Activated naive CD8-positive, alpha-beta T cell treated with anti-CD3 and anti-CD28 coated beads, Interleukin-2, amount 50 U/mL, for 16 hours (primary cell): ENCODE measurements around the gene CELSR1.

Experiments used
- DNase-seq: peaks from one replicate; pipeline ENCODE4 v3.0.0-alpha.2; 2020; ENCODE audit warnings: low read depth, low spot score

Gene CELSR1, protein sequence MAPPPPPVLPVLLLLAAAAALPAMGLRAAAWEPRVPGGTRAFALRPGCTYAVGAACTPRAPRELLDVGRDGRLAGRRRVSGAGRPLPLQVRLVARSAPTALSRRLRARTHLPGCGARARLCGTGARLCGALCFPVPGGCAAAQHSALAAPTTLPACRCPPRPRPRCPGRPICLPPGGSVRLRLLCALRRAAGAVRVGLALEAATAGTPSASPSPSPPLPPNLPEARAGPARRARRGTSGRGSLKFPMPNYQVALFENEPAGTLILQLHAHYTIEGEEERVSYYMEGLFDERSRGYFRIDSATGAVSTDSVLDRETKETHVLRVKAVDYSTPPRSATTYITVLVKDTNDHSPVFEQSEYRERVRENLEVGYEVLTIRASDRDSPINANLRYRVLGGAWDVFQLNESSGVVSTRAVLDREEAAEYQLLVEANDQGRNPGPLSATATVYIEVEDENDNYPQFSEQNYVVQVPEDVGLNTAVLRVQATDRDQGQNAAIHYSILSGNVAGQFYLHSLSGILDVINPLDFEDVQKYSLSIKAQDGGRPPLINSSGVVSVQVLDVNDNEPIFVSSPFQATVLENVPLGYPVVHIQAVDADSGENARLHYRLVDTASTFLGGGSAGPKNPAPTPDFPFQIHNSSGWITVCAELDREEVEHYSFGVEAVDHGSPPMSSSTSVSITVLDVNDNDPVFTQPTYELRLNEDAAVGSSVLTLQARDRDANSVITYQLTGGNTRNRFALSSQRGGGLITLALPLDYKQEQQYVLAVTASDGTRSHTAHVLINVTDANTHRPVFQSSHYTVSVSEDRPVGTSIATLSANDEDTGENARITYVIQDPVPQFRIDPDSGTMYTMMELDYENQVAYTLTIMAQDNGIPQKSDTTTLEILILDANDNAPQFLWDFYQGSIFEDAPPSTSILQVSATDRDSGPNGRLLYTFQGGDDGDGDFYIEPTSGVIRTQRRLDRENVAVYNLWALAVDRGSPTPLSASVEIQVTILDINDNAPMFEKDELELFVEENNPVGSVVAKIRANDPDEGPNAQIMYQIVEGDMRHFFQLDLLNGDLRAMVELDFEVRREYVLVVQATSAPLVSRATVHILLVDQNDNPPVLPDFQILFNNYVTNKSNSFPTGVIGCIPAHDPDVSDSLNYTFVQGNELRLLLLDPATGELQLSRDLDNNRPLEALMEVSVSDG (N-terminal part only)

DNA sequence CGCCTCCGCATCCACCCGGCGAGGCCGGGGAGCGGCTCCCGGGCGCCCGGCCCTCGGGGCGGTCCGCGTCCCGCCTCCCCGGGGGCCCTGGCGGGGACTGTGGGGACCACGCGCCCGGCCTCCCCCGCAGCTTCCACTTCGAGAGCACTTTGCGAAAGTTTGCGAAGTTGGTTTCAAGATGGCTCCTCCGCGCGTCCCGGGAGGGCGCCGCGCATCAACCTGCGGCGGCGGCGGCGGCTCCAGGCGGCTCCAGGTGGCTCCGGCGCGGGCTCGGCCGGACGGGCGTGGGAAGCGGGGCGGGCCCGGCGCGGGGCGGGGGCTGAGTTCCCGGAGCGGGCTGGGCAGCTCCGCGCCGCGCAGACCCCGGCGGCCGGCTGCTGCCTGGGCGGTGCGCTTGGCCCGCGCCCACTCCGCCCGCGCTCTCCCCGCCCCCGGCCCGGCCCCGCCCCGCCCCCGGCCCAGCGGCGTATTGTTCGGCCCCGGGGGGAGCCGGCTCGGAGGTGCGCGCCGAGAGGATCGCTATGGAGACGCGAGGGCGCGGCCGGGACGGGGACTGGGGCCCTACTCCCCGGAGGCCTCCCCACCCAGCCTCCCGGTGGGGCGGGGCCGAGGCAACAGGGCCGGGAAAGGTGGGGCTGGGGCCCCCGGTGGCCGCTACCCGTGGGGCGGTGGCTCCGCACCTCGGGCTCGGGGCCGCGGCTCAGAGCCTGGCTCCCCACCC, at the start of gene CELSR1:
CELSR1 (minus strand) TSS at position 396 of the 721 bp plus-strand sequence. CDS start 450 bp downstream, outside the sequence.
- no peak for DNase-seq

DNA sequence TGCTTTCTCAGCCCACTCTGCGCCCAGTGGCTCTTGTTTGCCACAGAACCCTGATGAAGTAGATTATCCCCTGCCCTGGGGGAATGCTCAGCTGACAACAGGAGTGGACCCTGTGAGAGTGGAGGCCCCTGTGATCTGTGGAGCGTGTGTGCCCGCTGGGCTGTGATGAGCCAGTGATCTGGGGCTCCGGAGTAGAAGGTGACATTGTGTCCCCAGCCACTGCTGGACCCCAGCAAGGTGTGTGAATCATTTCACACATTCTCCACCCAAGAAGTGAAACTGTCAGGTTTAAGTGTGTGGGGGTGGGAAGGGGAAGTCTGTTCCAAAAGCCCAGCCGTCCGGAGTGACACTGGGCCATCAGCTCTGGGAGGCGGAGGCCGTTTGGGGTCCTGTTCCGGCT, 49.6 kb upstream of the CELSR1 start:
- no peak for DNase-seq

DNA sequence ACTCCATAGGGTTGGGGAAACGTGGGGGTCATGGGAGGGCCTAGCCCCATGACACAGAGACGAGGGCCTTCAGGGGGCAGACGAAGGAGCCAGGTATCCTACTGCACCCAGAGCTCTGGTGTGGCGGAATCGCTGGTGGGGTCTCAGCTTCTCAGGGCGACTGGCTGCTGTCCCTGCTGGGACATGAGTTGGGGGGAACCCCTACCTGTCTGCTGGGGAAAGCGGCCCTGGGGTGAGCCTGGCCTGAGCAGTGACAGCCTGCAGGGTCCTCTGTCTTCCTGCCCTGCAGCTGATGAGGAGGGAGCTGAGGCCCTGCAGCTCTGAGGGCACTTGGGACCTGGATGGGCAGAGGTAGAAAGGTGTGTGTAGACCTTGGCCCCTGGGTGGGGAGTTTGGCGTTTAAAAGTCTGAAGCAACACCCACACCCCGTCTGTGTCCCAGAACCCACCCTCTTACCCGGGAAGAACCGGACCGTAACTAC, 49.2 kb upstream of the CELSR1 start:
- no peak for DNase-seq

DNA sequence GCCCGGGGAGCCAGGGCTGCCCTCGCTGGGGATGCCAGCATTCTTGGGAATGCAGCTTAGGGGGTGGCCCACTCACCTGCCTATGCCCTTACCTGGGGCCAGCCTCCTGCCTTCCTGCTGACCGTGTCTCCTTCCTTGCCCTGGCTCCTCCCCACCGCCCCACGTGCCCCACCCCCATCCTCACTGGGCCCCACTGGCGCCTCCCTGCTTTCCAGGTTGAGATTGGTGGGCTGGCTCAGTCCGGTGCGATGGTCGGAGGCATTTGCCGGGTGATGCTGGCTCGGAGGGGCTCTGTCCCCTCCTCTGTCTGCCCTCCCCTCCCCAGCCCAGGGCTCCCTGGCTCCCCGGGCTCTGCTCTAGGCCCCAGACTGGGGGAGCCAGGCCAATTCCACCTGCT, 48.7 kb upstream of the CELSR1 start:
- DNase-seq = no peak

DNA sequence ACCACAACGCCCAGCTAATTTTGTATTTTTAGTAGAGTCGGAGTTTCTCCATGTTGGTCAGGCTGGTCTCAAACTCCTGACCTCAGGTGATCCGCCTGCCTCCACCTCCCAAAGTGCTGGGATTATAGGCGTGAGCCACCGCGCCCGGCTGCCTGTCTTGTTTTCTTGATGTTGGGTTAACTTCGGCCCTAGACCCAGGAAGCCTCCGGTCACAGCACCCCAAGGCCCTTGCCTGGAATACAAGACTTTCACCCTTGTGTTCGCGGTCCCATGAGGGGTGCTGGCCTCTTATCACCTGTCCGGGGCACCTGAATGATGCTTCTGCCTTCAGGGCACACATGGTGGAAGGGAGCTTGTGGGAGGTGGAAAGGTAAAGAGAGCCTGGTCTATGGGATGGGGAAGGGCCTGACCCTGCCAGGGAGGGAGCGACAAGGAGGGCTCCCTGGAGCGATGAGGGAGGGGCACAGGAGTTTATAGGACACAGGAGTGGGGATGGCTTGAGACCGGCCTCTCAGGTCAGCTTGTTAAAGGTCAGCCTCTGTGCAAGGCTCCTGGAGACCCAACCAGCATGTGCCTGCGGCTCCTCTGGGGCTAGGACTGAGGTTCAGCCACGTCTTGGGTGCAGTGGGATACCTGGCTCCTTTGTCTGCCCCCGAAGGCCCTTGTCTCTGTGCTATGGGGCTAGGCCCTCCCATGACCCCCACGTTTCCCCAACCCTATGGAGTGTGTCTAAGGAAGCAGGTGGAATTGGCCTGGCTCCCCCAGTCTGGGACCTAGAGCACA, 48.1 kb upstream of the CELSR1 start:
- DNase-seq = no peak

DNA sequence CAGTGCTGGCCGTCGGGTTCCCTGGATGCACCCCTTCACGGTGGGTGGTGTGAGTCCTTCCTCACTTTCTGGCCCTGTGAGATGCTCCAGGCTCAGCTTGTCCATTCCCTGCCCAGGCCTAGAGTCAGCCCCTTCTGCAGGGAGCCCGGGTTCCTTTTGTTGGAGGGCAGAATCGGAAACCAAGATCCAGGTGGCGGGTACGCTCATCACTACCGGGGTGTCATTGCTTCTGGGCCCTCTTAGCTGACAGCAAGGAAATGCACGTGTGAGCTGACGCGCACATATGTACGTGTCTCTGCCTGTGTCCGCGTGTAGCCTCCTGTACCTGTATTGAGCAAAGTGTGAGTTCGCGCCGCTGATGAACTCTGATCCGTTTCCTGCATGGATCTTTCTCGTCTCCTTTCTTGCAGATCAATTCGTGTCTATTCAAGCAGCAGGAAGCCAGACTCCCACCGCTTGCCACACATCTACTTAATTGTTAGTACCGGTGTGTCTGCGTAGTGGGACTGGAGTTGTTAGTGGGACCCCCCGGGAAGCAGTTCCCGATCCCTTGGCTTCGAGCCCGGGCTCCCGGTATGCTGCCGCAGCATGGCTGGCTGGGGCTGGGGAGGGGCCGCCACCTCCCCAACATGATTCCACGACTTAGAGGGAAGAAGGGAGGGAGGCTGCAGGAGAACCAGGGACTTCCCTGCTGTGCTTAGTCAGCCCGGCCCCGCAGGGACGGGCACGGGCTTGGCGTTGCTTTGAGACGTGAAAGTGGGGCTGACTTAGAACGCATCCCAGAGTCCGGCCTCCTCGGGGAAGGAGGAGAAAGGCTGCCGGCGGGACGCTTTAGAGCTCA, 46.9 kb upstream of the CELSR1 start:
- no peak for DNase-seq

DNA sequence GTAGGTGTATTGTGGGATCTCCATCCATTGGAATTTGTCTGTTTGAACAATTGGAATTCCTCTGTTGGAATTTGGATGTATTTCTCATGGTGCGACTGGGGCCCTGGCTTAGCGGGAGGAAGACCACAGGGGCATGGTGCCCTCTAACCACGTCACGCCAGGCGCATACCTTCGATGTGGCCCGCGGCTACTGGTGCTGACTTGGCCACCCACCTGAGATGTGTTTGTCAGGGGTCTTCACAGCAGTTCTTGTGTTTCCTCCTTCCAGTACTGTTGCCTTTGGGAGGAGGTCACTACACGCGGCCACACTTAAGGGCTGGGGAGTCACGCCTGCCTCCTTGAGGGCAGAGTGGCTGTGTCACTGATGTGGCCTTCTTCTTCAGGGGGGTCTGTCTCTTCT, 46.2 kb upstream of the CELSR1 start:
- DNase-seq = no peak

DNA sequence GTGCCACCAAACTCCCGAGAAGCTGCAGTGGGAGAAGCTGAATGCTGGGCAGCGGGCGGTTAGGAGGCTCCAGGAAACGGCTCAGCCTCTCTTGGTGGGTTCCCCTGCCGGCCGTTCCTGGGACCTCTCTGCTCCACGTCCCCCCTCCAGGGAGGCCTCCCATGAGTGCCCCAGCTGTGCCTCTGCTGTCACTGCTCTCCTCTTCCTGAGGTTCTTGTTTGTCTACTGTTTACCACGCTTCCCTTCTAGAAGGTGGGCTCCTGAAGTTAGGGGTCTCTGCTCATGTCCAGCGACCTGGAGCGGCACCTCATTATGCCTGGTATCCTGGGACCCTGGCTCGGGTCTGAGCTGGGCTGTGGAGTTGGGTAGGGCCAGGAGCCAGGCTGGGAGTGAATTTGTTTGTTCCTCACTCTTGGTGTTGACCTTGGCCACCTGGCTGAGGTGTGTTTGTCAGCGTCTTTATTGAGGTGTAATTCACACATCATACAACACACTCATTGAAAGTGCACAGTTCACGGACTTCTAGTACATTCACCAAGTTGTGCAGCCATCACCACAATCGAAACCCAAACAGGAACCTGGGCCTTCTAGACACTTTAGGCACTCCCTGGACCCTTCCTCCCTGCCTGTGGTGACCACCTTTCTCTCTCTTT, 45.0 kb upstream of the CELSR1 start:
- no peak for DNase-seq

DNA sequence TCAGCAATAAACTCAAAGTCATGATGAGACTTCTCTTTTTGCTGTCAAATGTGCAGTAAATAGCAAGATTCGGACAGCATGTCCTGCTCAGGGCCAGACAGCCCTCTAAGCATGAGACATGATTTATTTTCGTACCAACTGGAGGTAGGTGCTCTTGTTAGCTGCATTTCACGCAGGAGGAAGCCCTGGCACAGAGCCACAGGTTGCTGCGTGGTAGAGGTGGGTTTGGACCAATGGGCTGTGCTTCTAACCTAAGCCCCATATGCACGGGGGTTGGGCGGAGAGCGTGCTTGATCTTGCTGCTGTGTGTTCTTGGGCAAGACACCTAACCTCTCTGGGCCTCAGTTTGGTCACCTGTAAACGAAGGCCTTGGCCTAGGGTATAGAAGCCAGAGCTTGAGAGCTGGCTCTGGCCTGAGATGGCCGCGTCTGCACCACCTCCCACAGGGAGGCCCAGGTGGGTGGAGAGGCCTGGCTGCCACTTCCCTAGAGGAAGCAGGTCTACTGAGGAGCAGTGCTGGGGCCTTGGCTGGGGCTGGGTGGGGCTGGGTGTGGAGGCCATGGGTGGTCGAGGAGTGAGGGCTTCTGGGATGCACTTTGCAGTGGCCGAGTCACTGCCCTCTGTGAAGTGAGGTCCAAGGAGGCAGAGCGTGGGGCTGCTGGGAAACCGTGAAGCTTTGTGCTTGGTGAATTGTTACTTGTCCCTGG, 44.3 kb upstream of the CELSR1 start:
- DNase-seq = no peak

DNA sequence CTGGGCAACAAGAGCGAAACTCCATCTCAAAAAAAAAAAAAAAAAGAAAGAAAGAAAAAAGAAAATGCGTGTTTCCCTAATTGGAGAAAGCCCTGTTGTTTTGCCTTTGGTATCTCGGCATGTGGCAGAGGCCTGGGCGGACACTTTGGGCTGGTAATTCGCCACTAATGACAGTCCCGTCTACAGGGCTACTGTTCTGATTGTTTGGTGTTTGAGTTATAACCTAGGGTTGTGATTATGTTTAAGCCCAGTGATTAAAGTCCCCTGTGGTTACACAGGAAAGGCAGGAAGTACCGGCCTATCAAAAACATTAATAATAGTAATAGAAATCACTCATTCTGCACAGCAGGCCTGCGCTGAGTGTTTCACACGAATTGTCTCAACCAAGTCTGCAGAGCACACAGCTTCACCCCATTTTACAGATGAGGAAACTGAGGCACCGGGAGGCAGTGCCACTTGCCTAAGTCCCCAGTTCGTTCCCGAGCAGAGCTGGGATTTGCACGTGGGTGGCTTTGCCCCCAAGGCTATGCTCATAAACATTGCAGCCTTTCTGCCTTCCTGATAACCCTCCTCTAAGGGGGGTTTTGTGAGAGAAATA, 43.6 kb upstream of the CELSR1 start:
- DNase-seq = no peak

DNA sequence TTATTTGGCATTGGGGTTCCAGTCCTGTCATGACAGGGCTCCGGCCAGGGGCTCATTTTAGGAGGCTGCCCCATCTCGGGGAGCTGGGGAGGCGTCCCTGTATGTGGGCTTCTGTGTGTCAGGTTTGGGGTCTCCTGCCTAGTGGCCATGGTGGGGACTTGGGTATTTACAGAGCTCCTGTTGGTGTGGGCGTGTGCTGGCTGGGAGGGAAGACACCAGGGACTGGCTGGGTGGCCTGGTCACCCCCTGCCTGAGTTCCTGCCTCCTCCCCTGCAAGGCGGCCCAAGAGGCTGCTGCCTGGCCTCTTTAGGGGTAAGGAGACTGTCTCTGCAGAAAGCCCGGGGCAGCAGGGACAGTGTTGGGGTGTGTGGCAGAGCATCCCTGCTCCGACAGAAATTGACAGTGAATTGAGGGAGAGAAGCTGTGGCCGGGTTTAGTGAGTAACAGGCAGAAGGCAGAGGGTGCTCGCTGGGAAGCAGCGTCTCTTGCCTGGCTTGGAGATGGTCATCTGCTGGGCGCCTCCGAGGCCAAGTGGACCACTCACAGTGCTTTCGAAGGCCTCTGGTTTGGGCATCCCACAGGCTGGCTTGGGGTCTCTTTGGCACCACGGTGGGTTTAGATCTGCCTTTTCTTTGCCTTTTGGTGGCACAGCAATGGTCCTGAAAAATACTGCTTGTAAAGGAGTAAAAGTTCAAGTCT, 42.5 kb upstream of the CELSR1 start:
- DNase-seq = no peak

DNA sequence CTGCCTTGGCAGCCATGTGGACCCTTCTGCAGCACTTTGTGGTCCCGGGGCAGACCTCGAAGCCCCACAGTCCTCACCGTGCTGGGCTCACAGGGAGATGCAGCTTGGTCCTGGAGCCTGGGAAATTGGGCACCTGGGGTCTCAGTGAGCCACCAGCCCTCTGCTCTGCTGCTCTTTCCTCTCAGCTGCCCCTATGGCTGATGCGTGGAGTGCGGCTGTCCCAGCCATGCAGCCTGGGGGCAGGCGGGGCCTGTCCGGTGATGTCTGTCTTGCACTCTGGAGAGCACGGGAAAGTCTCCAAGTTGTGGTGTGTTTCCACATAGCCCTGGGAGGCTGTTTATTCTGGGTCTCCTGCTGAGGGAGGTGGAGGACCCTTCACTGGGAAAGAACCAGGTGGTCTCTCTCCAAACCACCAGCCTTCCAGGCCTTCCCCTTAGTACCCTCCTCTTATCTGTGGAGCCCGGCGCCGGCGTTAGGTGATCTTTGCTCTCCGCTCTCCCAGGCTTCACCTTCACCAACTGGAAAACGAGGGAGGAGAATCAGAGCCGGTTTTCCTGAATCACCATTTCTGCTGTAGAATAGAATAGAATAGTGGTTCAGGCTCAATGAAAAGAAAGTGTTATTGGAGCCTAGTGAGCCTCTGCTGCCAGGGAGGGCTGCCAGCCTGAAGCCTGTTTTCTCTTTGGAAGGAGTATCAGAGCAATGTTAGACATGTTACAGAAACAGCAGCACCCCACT, 41.6 kb upstream of the CELSR1 start:
- DNase-seq = no peak

DNA sequence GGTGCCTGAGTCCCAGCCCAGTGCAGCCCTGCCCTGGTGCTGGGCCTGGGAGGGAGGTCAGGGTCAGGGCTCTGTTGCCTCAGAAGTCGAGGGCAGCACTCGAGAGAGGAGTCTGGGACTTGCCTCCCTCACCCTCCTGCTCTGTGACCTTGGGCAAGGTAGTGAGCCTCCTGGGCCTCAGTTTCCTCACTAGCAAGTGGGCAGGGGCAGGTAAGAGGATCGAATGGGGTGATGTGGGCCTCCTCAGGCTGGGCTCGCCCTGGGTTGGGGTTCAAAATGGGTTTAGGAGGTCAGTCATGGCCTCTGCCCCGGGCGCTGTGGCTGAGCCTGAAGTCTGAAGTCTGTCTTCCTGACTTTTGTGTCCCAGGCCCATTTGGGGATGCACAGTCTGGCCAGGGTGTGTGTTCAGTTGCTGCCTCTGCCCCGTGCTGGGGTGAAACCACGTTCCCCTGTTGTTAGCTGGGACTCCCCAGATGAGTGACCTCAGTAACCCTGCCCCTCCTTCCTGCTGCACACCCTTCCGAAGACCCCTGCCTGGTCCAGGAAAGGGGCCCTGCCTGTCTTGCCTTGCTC, 40.9 kb upstream of the CELSR1 start:
- DNase-seq = no peak

DNA sequence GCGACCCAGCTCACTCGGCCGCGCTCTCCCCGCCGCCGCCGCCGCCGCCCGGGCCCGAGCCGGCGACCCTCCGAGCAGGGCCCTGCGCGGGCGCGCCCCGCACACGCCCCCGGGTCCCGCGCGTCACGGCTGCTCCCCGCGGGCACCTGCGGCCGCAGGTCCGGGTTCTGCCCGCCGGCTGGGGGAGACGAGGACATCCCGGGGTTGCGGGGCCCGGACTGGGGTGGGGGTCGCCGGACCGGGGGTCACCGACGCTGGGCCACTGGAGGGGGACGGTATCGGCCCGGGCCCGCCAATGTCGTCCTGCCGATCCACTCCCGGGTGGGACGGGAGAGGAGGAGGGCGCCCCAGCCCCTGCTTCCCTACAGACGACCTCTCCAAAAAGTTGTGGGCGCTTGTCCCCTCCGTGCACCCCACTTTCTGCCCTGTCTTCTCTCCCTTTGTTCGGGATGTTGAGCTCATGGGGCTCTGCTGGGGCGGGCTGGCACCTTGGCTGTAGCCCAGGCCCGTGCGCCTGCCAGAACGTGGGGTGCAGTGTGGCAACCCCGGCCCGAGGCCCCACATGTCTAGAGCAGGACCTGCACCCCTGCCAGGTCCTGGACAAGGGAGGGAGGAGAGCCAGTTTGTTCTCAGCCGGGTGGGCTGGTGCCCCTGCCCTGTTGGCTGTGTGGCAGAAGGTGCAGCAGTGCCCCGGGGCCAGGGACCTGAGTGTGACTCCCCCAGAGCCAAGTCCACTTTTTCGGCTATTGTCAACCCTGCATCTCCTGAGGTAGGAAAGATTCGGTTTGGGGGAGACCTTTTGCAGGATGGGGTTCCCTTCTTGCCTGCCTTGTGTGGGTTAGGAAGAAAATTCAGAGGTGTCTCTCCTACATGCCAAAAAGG, 40.2 kb upstream of the CELSR1 start:
- no peak for DNase-seq
